KMS-11 (cell line): Measurements from ENCODE around the gene OSBPL7.

ENCODE experiments used
- H2AFZ ChIP-seq: fragments of 200-600 bp; sonication (generic); 2 replicates; pipeline ENCODE4 v1.6.1; 2016; ENCODE audit warnings: antibody characterized with exemption, mixed run types, low read depth
- H3K27ac ChIP-seq: fragments of 200-600 bp; sonication (generic); 2 replicates; pipeline ENCODE4 v1.6.1; 2016; ENCODE audit warnings: mild to moderate bottlenecking, mixed run types
- H3K27me3 ChIP-seq: fragments of 200-600 bp; sonication (generic); 2 replicates; pipeline ENCODE4 v1.6.1; 2017; ENCODE audit warnings: mild to moderate bottlenecking, low read depth, mixed run types, moderate library complexity; ENCODE audit not compliant: insufficient read depth
- H3K36me3 ChIP-seq: fragments of 200-600 bp; sonication (generic); 2 replicates; pipeline ENCODE4 v1.6.1; 2017; ENCODE audit warnings: mild to moderate bottlenecking, mixed run types; ENCODE audit not compliant: insufficient read depth
- H3K4me1 ChIP-seq: fragments of 200-600 bp; sonication (generic); 2 replicates; pipeline ENCODE4 v1.6.1; 2016; ENCODE audit warnings: mild to moderate bottlenecking, low read depth, mixed run types; ENCODE audit not compliant: poor library complexity, severe bottlenecking
- H3K4me2 ChIP-seq: fragments of 200-600 bp; sonication (generic); 2 replicates; pipeline ENCODE4 v1.7.0; 2016; ENCODE audit warnings: mild to moderate bottlenecking, mixed run types
- H3K4me3 ChIP-seq: fragments of 200-600 bp; sonication (generic); IDR thresholded peaks from 2 replicates; pipeline ENCODE4 v1.6.1; 2017; ENCODE audit warnings: low read depth, low read length, mixed read lengths; ENCODE audit not compliant: insufficient read depth
- H3K79me2 ChIP-seq: fragments of 200-600 bp; sonication (generic); 2 replicates; pipeline ENCODE4 v1.6.1; 2016; ENCODE audit warnings: low read depth, mixed run types; ENCODE audit not compliant: insufficient read depth
- H3K9ac ChIP-seq: fragments of 200-600 bp; sonication (generic); 2 replicates; pipeline ENCODE4 v1.6.1; 2016; ENCODE audit warnings: mild to moderate bottlenecking, mixed run types
- H4K20me1 ChIP-seq: fragments of 200-600 bp; sonication (generic); 2 replicates; pipeline ENCODE4 v1.6.1; 2016; ENCODE audit warnings: mild to moderate bottlenecking, mixed run types; ENCODE audit not compliant: insufficient read depth
- CTCF ChIP-seq: fragments of 200-600 bp; sonication (generic); conservative IDR thresholded peaks from 2 replicates; pipeline ENCODE4 v1.6.1; 2017; ENCODE audit warnings: low read depth, mild to moderate bottlenecking, antibody characterized with exemption, low read length, moderate library complexity, mixed read lengths

The OSBPL7 gene

GRCh38 chr17:47838636-47839035, 17.0 kb upstream of the OSBPL7 start:
- no peaks in the 10 kb centered on the region for H3K27me3 ChIP-seq
- no peaks in the 10 kb centered on the region for H3K36me3 ChIP-seq
- peaks cover 14% of the 10 kb centered on the region for H3K4me1 ChIP-seq
- no peaks in the 10 kb centered on the region for H3K79me2 ChIP-seq
- no peak for TF ChIP-seq CTCF
- no peak overlapping the region for H2AFZ ChIP-seq
- no peak overlapping the region for H3K4me2 ChIP-seq
- H4K20me1 ChIP-seq: no peaks in the 10 kb centered on the region
- H3K27ac ChIP-seq: no peak overlapping the region
- H3K4me3 ChIP-seq: no peak overlapping the region
- H3K9ac ChIP-seq: no peak overlapping the region

GRCh38 chr17:47837401-47838039, 15.9 kb upstream of the OSBPL7 start:
- Histone ChIP-seq H2AFZ (no peak overlapping the region), H3K4me2 (no peak overlapping the region)

GRCh38 chr17:47836601-47837000, 15.0 kb upstream of the OSBPL7 start:
- no peaks in the 10 kb centered on the region for H3K27me3 ChIP-seq
- TF ChIP-seq CTCF: no peak
- H3K36me3 ChIP-seq: no peaks in the 10 kb centered on the region
- no peak overlapping the region for H2AFZ ChIP-seq
- H3K9ac ChIP-seq: no peak overlapping the region
- peaks cover 14% of the 10 kb centered on the region for H3K4me1 ChIP-seq
- H3K27ac ChIP-seq: no peak overlapping the region
- no peaks in the 10 kb centered on the region for H4K20me1 ChIP-seq
- no peak overlapping the region for H3K4me2 ChIP-seq
- H3K79me2 ChIP-seq: no peaks in the 10 kb centered on the region
- H3K4me3 ChIP-seq: no peak overlapping the region

More at GRCh38 chr17:47837401-47838039, 15.9 kb upstream of the OSBPL7 start:
- no peaks in the 10 kb centered on the region for H3K36me3 ChIP-seq
- H3K9ac ChIP-seq: no peak overlapping the region
- H3K27me3 ChIP-seq: no peaks in the 10 kb centered on the region
- TF ChIP-seq CTCF: no peak
- H3K79me2 ChIP-seq: no peaks in the 10 kb centered on the region
- no peak overlapping the region for H3K4me3 ChIP-seq
- peaks cover 14% of the 10 kb centered on the region for H3K4me1 ChIP-seq
- H3K27ac ChIP-seq: no peak overlapping the region
- no peaks in the 10 kb centered on the region for H4K20me1 ChIP-seq

GRCh38 chr17:47834756-47835155, 13.2 kb upstream of the OSBPL7 start:
- no peak overlapping the region for H3K4me2 ChIP-seq
- H3K36me3 ChIP-seq: no peaks in the 10 kb centered on the region
- no peaks in the 10 kb centered on the region for H4K20me1 ChIP-seq
- no peak overlapping the region for H2AFZ ChIP-seq
- no peak for TF ChIP-seq CTCF
- H3K79me2 ChIP-seq: peaks cover 11% of the 10 kb centered on the region; the same call in 1 of the 2 replicates
- H3K4me3 ChIP-seq: no peak overlapping the region
- H3K9ac ChIP-seq: no peak overlapping the region
- no peaks in the 10 kb centered on the region for H3K27me3 ChIP-seq
- peaks cover 11% of the 10 kb centered on the region for H3K4me1 ChIP-seq
- no peak overlapping the region for H3K27ac ChIP-seq
